ENCODE results near the gene SLC13A3. TPM values are rescaled to one million over a fixed set of nuclear protein-coding genes. Genes with fewer than 3 reads are reported as not detected.

Gene SLC13A3
- total RNA-seq, 1 donor = 4.3 TPM

DNA sequence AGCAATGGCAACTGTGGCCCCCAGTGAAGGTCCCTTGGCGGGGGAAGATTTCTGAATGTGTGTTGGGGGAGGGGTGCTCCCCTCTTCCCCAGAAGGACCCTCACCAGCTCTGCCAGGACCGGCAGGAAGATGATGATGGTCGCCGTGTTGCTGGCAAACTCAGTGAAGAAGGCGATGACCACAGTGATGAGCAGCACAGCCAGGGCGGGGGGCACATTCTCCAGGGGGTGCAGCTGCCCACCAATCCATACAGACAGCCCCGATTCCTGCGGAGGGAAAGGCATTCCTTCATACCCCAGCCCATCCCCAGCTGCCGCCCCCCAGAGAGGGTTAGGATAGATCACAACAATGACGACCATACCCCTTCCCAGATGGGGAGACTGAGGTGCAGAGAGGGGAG lies 85.1 kb downstream of the SLC13A3 start:
- DNase-seq (ENCODE audit: low read depth) = no peak
- TF ChIP-seq CTCF (IDR thresholded peaks at IDR 0.05; ENCODE audit: insufficient read depth, low read depth, low read length) = no peak
- no peak overlapping the region for H3K4me3 ChIP-seq (ENCODE audit: low read depth, low read length)

- TF ChIP-seq CTCF (IDR thresholded peaks at IDR 0.05; ENCODE audit: insufficient read depth, low read depth, low read length) = no peak
Measured at GRCh38 chr20:46564241-46564957, 86.9 kb downstream of the SLC13A3 start.

DNA sequence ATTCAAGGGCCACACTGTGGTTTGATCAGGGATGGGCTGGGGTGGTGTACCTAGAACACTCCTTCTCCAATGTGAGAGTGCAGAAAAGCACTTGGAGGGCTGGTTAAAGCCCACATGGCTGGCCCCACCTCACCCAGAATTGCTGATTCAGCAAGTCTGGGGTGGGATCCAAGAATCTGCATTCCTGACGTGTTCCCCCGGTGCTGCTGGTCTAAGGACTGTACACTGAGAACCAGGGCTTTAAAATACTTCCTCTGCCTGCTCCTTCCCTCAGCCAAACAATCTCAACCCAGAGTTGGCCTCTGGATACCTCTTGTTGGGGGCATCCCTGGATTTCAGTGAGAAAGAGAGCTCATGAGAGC lies 87.4 kb downstream of the SLC13A3 start:
- H3K4me3 ChIP-seq (ENCODE audit: low read depth, low read length) = no peak overlapping the region
- DNase-seq (ENCODE audit: low read depth) = no peak
- TF ChIP-seq CTCF (IDR thresholded peaks at IDR 0.05; ENCODE audit: insufficient read depth, low read depth, low read length) = no peak

More at GRCh38 chr20:46564241-46564957, 86.9 kb downstream of the SLC13A3 start:
- no peak for DNase-seq (ENCODE audit: low read depth)
- H3K4me3 ChIP-seq (ENCODE audit: low read depth, low read length) = no peak overlapping the region

DNA sequence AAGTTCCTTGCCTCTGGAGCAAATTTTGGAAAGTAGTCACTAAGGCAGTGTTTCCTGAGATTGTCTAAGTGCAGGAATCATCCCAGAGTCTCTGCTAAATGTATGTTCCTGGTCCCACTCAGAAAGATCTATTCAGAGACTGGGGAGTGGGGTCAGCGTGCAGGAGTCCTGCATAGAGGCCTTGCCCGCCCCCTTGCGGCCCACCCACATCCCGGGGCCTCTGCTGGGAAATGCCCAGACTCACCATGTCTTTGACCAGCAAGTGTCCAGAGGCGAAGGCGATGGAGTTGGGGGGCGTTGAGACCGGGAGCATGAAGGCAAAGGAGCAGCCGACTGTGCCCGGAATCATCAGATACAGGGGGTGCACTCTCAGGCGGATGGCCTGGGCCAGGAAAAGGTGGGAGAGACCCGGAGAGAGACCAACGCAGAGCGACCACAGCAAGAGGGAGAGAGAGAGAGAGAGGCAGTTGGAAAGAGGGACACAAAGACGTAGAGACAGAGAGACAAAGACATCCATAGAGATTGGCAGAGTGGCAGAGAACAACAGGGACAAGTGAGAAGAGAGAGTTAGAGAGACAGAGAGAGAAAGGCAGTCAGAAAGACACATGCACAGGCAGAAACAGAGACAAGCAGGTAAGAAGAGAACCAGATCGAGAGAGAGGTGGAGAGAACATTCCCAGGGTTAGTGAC lies 87.9 kb downstream of the SLC13A3 start:
- H3K4me3 ChIP-seq (ENCODE audit: low read depth, low read length) = no peak overlapping the region
- TF ChIP-seq CTCF (IDR thresholded peaks at IDR 0.05; ENCODE audit: insufficient read depth, low read depth, low read length) = no peak

DNA sequence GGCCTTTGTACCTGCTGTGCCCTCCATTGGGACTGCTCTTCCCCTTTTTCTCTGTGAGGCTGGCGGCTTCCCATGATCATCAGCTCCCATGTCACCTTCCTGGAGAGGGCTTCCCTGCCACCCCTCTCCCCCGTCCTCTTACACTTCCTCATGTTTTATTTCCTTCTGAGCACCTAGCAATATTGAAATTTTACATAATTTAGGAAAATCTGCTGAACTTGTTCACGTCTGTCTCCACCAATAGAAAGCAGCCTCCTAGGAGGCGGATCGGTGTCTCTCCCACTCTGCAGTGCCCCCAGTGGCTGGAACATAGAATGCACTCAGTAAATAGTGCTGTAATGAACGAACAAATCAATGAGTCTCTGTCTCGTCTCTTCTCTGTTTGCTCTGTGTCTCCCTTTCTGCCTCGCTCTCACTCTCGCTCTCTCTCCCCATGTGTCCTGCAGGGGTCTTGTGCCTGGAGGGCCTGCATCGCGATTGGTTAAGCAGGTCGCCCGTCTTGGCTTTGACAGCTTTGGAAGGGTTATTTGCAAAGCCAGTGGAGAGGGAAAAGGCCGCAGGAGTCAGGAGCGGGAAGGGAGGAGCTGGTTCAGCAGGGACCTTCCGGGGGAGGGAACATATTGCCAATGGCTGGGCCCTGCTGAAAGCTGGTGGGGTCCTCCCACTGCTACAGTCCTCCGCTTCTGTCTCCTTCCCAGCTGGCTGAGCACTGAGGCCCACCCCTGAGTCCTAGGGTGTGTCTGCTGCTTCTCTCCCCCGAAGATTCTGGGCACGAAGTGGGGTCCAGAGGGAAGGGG lies 88.7 kb downstream of the SLC13A3 start:
- TF ChIP-seq CTCF (IDR thresholded peaks at IDR 0.05; ENCODE audit: insufficient read depth, low read depth, low read length) = peak; percentile 84
- peak; percentile 59 for DNase-seq (ENCODE audit: low read depth)
- peak overlapping the region; percentile 48 for H3K4me3 ChIP-seq (ENCODE audit: low read depth, low read length)

More for the DNA sequence above, 87.9 kb downstream of the SLC13A3 start:
- DNase-seq (ENCODE audit: low read depth) = no peak

DNA sequence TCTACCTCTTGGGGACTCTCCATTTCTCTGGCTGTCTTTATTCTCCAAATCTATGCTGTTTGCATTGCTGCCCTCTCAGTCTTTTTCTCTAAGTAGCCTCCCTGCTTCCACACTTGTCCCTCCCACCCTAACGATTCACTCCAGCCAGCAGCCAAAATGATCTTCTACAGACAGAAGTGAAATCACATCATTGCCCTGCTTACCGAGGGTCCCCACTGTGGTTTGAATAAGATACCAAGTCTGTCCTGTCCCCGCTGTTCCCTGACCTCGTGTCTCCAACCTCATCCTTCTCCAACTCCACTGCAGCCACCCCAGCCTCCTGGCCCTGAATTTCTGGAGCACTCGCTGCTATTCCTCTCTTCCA lies 89.3 kb downstream of the SLC13A3 start:
- no peak for DNase-seq (ENCODE audit: low read depth)
- H3K4me3 ChIP-seq (ENCODE audit: low read depth, low read length) = no peak overlapping the region
- no peak for TF ChIP-seq CTCF (IDR thresholded peaks at IDR 0.05; ENCODE audit: insufficient read depth, low read depth, low read length)
